ENCODE results near the gene RAB6B. TPM values are rescaled to one million over a fixed set of nuclear protein-coding genes. Genes with fewer than 3 reads are reported as not detected.

Gene RAB6B
- total RNA-seq, 4 donors from 2014 or later: 0.53 to 1.2 (median 0.81) TPM

DNA sequence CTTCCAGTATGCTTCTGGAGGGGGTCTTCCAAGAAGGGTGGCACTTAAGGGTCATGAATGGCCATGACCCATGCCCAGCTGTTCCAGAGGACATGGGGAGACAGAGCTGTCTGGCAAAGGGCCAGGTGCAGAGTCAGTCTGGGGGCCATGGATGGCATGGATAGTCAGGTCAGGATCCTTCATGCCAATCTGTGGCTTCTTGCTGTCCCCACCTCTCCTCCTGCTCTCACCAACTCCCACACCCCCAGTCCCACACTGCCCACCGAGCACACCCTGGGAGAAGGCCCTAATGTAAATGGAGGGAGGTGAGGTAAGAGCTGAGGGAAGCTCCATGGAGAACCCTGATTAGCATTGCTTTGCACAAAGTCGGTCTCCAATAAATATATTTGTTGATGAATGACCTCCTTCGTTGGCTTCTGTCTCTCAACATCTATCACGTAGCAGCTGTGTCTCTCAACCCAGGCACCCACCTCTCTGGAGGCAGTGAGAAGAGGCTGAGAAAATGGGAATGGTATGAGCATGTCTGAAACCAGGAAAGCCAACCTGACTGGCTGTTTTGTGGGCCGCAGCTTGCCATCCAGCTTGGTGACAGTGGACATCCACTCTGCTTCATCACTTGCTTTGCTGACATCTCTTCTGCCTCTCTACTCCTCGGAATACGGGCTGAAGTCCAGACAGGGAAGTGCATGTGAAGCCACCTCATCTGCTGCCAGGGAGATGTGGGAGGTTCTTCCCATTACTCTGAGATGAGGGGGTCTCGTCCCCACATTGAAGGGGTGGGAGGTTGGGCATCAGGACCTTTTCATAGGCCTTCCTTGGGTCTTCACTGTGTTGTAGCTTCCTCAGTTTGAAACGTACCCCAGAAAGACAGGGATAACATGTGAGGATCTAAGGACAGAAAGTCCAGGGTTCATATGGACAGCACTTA is 37.7 kb upstream of the RAB6B start:
- no peaks in the 10 kb centered on the region for H3K27me3 ChIP-seq
- peak in 2 of 3 donors; percentile 3 to 40 for DNase-seq

DNA sequence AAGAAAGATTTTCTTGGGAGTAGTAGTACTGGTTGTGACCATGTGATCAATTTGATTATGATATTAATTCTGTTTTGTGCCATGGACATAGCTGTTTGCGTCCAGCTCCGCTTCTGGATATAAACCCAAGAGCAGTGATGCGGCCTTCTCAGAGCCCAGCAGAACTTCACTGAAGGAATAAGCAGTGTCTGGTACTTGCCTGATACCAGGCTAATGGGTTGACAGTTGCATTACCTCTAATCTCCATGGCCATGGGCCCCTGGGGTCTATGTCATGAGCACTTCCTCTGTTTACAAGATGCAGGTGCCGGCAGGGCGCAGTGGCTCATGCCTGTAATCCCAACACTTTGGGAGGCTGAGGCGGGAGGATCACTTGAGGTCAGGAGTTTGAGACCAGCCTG is 36.3 kb upstream of the RAB6B start:
- no peak overlapping the region for H3K27ac ChIP-seq
- H3K4me1 ChIP-seq: peaks cover 3 to 14% (median 4%) of the 10 kb centered on the region in 4 donors
- H3K36me3 ChIP-seq: no peaks in the 10 kb centered on the region
- H3K27me3 ChIP-seq: no peaks in the 10 kb centered on the region
- peak in 1 of 3 donors; percentile 7 for DNase-seq
- TF ChIP-seq, protein P1, sequence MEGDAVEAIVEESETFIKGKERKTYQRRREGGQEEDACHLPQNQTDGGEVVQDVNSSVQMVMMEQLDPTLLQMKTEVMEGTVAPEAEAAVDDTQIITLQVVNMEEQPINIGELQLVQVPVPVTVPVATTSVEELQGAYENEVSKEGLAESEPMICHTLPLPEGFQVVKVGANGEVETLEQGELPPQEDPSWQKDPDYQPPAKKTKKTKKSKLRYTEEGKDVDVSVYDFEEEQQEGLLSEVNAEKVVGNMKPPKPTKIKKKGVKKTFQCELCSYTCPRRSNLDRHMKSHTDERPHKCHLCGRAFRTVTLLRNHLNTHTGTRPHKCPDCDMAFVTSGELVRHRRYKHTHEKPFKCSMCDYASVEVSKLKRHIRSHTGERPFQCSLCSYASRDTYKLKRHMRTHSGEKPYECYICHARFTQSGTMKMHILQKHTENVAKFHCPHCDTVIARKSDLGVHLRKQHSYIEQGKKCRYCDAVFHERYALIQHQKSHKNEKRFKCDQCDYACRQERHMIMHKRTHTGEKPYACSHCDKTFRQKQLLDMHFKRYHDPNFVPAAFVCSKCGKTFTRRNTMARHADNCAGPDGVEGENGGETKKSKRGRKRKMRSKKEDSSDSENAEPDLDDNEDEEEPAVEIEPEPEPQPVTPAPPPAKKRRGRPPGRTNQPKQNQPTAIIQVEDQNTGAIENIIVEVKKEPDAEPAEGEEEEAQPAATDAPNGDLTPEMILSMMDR (IDR thresholded peaks at IDR 0.05): no peak
- TF ChIP-seq POLR2A (IDR thresholded peaks at IDR 0.05): no peak
- no peaks in the 10 kb centered on the region for H3K9me3 ChIP-seq
- no peak overlapping the region for H3K4me3 ChIP-seq

More for the DNA sequence above, 37.7 kb upstream of the RAB6B start:
- Histone ChIP-seq H3K36me3 (no peaks in the 10 kb centered on the region), H3K4me3 (no peak overlapping the region), H3K4me1 (peaks cover 0 to 8% (median 2%) of the 10 kb centered on the region in 4 donors), H3K9me3 (no peaks in the 10 kb centered on the region), H3K27ac (peak overlapping the region in 2 of 4 donors; percentile 74 to 79)
- TF ChIP-seq, protein P1 (IDR thresholded peaks at IDR 0.05): no peak
- TF ChIP-seq POLR2A (IDR thresholded peaks at IDR 0.05): no peak

DNA sequence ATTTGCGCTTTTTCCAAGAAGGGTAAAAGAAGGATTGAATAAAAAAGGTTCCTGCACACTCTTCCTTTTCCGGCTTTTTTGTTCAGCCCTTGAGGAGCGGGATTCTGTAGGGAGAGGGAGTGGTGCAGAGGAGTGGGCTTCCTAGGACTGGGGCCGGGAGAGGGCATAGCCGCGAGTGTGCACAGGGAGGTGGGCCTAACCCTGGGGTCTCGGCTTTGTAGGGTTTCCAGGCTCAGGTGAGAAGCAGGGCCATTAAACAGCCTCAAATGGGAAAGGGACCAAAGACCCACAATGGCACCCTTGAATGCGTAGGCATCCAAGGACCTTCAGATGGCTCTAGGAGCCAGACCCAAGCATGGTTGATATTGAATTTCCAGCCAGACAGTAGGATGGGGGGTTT is 35.4 kb upstream of the RAB6B start:
- Histone ChIP-seq H3K27me3 (no peaks in the 10 kb centered on the region), H3K27ac (no peak overlapping the region), H3K4me1 (peaks cover 3 to 14% (median 5%) of the 10 kb centered on the region in 4 donors), H3K36me3 (no peaks in the 10 kb centered on the region), H3K4me3 (no peak overlapping the region), H3K9me3 (no peaks in the 10 kb centered on the region)
- TF ChIP-seq POLR2A (IDR thresholded peaks at IDR 0.05): no peak
- TF ChIP-seq, protein P1 (IDR thresholded peaks at IDR 0.05): no peak
- DNase-seq: no peak

DNA sequence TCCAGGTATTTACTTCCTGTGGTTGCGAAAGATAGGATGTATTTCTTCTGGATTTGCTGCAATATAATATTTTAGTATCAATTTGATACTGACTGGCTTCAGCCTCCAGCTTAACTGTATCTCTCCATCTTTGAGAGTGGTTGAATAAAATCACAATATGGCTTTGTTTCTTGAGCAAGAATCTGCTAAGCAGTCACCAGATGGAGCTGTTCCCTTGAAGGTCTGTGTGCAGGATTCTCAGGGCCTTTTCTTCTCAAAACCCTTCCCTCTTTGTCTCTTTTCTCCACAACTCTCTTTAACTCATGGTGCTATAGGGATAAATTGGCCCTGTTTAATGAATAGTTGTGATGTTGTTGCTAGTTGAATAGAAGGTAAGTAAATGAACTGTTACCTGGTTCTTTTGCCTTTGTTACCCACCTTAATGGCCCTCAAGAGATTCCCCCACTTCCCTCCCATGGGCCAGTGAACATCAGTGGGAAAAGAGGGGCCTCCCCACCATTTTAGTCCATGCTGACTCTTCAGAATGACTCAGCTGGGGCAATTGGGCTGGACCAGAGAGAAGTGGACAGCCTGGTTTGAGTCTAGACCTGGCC is 34.8 kb upstream of the RAB6B start:
- TF ChIP-seq POLR2A (IDR thresholded peaks at IDR 0.05): no peak
- TF ChIP-seq, protein P1 (IDR thresholded peaks at IDR 0.05): peak in 4 of 6 experiments; percentile 34 to 84 (median 82)
- Histone ChIP-seq H3K4me1 (peaks cover 3 to 14% (median 5%) of the 10 kb centered on the region in 4 donors), H3K27ac (no peak overlapping the region), H3K9me3 (no peaks in the 10 kb centered on the region), H3K27me3 (no peaks in the 10 kb centered on the region), H3K36me3 (no peaks in the 10 kb centered on the region), H3K4me3 (no peak overlapping the region)
- peak in 1 of 3 donors; percentile 2 for DNase-seq

DNA sequence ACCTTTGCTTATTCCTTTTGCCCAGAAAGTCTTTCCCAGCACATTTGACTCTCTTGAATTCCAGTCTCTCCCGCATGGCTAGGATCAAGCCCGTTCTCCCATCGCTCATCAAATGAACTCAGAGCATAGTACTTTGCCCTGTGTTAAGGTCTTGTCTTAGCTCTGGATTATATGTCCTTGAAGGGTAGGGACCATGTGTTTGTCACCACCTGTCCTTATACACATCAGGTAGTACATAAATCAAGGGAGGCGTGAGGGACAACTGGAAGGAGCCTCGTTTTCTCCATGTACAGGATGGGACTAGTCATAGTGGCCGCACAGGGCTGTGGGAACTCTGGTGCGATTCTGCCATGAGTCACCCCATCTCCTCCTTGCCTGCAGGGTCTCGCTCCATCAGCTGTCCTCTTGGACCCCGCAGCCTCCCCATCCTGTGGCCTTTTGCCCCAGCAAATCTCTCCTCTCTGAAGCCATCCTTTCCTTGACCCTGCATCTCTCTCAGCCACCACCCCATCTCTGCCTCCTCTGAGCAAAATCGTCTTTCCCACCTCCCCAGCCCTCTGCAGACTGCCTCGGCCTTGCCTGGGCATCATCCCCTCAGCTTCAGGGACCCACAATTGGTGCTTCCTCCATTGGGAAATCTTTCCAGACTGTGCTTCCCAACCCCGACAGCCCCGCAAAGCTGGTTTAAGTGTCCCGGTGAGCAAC is 33.4 kb upstream of the RAB6B start:
- H3K9me3 ChIP-seq: no peaks in the 10 kb centered on the region
- no peaks in the 10 kb centered on the region for H3K36me3 ChIP-seq
- H3K27me3 ChIP-seq: no peaks in the 10 kb centered on the region
- no peak overlapping the region for H3K4me3 ChIP-seq
- DNase-seq: peak in 1 of 3 donors; percentile 13
- peaks cover 2 to 6% (median 5%) of the 10 kb centered on the region in 4 donors for H3K4me1 ChIP-seq
- TF ChIP-seq POLR2A (IDR thresholded peaks at IDR 0.05): no peak
- TF ChIP-seq, protein P1 (IDR thresholded peaks at IDR 0.05): no peak
- no peak overlapping the region for H3K27ac ChIP-seq
